ENCODE results near the gene SCARB1.

The SCARB1 gene

DNA sequence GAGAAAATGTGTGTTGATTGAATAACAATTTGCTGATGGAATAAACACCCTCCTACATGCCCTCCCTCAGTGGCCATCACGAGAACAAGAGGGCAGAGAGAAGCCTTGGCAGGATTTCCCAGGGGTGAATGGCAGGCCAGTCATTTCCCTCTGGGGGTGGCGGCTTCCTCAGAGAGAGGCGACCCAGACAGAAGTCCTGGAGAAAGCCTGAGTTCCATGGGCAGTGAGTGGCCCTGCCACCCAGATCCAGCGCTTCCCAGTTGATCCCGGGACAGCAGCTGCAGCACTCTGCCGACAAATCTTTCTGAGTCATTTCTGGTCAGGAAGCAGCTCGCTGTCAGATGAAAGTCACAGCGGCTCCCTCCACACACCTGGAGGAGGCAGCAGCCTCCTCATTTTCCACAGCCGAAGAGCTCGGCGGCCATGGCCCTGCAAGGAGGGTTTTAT is 123.0 kb downstream of the SCARB1 start:
- DNase-seq: peak; percentile 17

DNA sequence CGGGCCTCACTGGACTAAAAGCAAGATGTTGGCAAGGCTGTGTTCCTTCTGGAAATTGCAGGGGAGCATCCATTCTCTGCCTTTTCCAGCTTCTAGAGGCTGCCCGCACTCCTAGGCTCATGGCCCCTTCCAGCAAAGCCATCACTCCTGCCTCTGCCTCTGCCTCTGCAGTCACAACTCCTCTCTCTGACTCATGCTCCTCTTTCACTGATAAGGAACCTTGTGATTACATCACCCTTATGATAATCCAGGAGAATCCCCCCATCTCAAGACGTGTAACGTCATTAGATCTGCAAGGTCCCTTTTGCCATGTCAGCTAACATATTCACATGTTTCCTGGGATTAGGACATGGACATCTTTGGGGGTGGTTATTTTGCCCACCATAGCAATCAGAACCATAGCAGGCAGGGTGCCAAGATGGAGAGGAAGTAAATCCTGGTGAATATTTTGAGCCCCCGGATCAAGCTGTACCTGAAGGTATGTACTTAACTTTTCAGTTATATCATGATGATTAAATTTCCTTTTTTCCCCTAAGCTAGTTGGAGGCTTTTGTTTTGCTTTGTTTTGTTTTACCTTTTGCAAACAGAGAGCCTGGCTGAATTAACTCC is 123.6 kb downstream of the SCARB1 start:
- no peak for DNase-seq

DNA sequence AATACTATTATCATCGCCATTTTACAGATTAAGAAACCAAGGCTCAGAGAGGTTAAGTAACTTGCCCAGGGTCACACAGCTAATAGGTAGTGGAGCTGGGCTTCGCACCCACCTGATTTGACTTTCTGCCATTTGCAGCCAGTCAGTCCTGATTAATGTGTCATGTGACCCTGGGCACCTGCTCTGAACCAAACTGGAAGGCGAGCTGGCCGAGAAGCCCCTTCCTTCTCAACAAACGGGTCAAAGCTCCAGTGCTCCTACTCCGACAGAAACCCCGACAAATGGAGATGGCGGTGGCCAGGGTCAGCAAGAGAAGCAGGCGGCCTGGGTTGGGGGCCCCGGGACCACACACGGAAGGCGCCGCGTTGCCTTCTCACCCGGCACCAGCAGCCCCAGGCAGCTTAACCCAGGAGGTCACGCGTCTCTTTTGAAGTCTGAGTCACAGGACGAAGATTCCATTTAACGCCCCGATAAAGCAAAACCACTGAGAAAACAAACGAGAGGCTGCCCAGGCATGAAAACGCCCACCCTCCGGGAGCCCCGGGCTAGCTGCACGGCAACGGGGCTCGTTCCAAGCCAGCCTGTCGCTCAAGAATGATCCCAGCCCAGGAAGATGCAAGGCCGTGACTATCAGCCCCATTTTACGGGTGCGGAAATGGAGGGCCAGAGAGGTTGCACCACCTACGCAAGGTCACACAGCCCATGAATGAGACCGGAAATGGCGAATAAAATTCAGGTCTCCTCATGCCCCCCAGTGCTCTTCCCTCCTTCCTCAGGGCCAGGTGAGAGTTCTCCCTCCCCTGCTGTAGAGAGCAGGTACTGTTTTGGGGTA is 124.8 kb downstream of the SCARB1 start:
- no peak for DNase-seq

DNA sequence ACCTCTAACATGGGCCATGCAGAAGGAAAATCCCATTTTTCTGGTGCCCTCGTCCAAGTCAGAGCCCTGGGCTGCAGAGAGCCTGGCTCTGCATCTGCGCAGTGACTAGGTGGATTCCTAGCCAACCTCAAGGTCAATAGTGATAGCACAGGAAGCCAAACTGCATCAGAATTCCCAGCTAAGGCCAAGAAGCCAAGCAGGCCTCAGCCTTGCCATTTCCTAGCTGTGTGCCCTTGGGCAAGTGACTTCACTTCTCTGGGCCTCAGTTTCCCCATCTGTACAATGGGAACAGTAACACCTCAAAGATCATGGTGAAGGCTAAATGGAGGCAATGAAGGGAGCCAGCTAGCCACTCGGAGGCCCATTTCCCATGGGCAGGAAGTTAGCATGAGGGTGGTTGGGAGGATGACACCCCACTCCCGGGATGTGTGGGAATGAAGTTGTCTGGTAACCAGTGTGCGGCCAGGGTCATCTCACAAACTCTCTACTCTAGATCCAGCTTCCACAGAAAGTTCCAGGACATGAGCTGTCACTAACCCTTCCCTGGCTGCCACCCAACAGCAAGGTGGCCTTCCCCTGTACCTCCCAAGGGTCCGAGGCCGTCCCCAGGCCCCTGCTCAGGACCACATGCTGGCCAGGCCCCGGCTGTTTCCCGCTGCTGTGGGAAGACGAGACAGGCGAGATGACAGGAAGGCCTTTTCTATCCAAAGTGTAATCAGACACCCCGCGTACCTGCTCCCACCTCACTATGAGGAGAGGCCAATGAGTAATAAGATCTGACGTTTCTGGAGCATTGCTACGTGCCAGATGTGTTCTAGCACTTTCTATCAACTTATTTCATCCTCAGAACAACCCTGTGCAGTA is 125.7 kb downstream of the SCARB1 start:
- no peak for DNase-seq

DNA sequence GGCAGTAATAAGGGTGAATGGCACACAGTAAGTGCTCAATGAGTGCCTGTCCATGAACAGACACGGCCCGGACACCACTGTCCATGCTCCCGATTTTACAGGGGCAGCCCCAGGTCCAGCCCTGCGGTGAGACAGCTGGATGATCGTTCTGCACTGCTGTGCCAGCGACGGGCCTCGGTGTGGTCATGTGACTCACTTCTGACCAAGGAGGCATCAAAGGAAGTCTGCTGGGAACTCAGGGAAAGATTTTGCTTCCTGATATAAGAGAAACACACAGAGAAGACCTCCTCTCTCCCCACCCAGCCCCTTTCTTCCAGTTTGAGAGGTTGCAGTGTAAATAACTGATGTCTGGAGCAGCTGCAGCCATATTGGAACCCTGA is 126.6 kb downstream of the SCARB1 start:
- DNase-seq: no peak

DNA sequence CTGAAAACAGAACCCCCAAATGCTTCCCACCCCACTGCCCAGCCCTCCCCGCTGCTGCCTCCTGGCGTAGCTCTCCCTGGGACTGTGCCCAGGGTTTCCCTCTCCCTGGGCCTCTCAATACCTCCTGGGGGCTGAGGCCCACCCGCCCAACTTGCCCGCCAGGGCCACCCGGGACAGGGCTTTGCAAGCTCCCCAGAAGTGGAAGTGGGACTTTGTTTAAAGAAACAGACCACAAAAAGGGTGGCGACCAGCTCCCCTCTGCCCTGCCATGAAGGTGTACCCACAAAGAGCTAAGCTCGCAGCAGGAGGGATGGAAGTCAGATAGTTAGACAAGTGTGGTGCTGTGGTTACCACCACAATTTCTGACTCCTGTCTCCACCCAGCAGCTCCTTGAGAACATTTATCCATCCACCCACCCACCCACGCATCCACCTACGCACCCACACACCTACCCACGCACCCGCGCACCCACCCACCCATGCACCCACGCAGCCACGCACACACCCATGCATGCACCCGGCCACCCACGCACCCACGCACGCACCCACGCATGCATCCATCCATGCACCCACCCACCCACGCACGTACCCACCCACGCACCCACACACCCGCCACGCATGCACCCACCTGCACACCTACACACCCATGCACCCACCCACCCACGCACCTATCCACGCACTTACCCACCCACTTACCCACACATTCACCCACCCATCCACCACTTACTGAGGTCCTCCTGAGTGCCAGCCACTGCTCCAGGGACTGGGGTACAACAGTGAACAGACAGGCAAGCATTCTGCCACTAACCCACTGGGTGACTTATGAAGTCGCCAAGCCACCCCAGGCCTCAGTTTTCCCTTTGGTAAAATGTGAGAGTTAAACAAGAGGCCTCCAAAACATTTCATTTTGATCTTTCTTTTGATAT is 127.3 kb downstream of the SCARB1 start:
- peak; percentile 50 for DNase-seq

DNA sequence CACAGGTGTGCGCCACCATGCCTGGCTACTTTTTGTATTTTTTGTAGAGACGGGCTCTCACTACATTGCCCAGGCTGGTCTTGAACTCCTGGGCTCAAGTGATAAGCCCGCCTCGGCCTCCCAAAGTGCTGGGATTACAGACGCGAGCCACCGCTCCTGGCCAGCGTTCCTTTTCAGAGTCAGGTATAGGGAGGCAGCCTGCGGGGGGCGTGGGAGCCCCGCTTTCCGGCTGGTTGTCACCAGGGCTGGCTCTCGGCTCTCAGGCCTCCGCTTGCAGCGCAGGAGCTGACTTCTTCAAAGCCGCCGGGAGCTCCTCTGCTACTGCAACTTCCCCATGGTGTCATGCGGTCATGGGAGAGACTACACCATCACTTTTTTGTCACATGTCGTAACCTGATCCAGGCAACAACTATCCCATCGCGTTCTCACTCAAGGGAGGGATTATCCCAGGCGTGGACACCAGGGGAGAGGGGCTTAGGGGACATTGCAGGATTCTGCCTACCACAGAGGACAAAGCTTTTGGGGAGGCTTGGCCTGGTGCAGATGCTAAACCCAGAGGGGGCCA is 129.4 kb downstream of the SCARB1 start:
- no peak for DNase-seq

DNA sequence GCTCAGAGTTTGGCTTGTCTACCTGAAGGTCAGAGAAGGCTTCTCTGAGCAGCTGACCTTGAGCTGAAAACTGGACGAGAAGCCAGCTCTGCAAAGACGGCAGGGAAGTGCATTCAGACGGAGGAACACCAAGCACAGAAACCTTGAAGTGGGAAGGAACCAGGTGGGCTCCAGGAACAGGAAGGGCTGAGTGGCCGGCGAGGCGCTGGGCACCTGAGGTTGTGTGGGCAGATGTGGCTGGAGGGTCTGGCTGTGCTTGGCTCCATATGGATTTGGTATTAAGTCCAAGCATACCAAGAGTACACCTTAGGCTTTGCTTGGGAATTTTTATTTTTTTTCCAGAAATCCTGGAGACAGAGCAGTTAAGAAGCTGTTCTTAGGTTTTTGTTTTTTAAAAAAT is 130.6 kb downstream of the SCARB1 start:
- no peak for DNase-seq

DNA sequence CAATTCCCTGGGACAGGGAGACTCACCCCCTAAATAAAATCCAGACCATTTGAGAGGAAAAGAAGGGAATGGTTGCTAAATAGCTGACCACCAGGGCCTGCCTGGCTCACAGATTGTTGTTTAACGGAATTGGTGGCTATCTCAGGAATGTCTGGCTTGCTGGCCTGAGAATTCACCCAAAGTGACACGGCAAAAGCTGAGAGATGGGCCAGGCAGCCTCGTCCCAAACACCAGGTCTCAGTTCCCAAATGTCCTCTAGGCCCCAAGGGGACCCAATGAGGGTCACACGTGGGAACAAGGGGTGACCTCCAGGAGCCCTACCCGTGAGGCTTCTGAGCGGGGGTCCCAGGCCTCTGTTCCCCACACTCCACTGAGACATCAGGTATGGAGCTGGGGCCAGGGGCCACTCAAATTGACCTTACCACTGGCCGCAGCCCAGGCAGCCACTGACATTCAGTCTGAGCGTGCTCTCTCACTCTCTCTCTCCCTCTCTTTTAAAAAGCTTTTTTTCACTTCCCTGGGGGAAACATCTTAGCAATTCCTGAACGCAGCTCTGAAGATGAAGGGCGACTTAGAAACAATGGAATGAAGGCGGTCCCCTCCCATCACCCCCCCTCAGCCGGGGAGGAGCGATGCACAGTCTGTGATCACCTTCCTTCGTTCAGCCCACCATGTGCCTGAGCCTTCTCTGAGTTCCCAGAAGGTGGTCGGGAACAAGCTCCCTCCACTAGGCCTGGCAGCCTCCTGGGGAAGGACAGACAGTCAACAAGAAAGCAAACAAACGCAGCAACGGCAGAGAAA is 131.2 kb downstream of the SCARB1 start:
- no peak for DNase-seq

DNA sequence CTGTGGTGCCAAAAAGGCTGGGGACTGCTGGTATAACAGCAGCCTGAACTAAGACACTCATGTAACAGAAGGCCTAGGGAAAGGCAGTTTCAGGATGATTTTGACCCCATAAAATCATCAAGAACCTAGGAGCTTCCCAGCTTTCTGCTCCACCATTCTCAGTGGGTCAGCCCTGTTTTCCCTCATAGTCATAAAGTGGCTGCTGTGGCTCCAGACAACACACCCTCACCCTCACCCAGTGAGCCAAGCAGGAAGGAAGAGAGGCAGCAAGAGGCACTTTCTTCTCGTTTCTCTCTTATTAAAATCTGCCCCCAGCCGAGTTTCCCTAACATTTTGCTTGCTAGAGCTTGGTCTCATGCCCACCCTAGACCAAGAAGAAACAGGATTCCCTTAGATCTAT is 131.8 kb downstream of the SCARB1 start:
- no peak for DNase-seq

DNA sequence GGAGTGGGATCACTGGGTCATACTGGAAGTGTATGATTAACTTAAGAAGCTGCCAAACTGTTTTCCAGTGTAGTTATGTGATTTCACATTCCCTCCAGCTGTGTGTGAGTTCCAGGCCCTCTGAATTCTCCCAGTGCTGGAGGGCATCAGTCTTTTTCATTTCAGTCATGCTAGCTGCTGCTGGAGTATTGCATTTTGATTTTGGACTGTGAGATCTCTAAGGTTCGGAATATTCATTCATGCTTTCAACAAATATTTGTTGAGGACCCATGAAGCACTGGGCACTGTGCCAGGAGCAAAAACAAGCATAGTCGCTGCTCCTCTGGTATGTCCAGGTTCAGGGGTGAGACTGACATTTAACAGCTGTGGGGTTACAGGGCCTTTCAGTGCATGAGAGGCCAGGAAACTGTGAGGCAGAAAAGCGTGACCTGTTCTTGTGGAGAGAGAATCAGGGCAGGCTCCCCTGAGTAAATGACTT is 133.2 kb downstream of the SCARB1 start:
- DNase-seq: no peak

DNA sequence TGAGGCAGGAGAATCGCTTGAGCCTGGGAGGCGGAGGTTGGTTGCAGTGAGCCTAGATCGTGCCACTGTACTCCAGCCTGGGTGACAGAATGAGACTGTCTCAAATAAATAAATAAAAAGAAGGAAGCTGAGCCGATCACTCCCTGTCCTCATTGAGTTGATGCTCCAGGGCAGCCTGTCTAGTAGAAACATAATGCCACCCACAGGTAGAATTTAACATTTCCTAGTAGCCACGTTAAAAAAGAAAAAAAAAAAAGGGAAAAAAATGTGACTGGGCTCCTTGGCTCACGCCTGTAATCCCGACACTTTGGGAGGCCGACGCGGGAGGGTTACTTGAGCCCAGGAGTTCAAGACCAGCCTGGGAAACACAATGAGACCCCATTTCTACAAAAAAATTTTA is 135.7 kb downstream of the SCARB1 start:
- DNase-seq: no peak

DNA sequence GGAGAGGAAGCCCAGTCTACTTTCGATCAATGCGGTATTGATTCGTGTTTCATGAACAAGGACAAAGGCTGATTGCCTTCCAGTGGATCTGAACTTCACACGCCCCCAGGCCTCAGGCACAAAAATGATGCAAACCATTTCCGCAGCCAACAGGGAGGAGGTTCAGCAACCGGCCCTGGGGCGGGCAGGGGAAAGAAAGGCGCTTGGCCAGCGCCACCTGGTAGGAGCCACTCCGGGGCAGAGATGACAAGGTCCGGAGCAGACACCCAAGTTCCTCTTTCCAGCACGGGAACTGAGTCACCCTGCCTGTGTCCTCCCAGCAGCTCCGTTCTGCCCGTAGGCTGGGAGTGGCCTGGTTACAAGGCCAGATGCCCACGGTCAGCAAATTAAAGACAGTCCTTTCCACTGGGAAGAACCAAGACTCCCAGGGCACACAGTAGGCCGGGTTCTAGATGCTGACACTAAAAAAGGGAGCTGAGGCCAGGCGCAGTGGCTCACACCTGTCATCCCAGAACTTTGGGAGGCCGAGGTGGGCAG is 136.3 kb downstream of the SCARB1 start:
- DNase-seq: no peak

All from activated T-cell treated with anti-CD3 and anti-CD28 coated beads for 4 hours (primary cell).